ENCODE results near the gene SPAG17. TPM values are rescaled to one million over a fixed set of nuclear protein-coding genes. Genes with fewer than 3 reads are reported as not detected.

Gene SPAG17
- total and polyA plus RNA-seq, 9 donors: 0.08 to 39.5 (median 0.67) TPM

DNA sequence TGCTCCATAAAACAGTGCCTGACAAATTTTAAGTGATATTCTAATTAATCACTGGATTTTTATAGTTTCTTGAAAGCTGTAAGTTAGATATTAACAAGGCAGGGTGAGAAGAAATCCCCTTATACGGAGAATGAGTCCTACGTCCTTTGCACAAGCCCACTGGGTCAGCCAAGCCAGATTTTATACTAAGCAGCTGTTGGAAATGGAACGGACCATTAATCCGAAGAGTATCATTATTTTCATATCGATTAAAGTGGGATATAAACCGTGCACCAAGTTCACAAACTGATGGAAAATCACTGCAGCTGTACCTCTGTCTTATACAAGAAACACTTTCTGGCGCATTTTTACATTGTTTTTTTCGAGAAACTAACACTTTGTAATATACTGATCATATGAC, 35.2 kb downstream of the SPAG17 start:
- Histone ChIP-seq H3K9me3 (no peaks in the 10 kb centered on the region), H3K27me3 (no peaks in the 10 kb centered on the region), H3K4me1 (ENCODE audit: insufficient read depth) (no peaks in the 10 kb centered on the region), H3K27ac (no peak overlapping the region), H3K4me3 (no peak overlapping the region), H3K36me3 (no peaks in the 10 kb centered on the region)
- intact Hi-C loops (cut with DNase I): loop anchor here in 1 of 4 donors (5.0 kb wide), 1 partner anchor 1223 kb away; no protein-coding TSS in a partner anchor
- WGBS, 3 donors: 88 to 91% (median 90%) methylated on average over 8 of the region's 8 CpGs
- TF ChIP-seq, protein P1, sequence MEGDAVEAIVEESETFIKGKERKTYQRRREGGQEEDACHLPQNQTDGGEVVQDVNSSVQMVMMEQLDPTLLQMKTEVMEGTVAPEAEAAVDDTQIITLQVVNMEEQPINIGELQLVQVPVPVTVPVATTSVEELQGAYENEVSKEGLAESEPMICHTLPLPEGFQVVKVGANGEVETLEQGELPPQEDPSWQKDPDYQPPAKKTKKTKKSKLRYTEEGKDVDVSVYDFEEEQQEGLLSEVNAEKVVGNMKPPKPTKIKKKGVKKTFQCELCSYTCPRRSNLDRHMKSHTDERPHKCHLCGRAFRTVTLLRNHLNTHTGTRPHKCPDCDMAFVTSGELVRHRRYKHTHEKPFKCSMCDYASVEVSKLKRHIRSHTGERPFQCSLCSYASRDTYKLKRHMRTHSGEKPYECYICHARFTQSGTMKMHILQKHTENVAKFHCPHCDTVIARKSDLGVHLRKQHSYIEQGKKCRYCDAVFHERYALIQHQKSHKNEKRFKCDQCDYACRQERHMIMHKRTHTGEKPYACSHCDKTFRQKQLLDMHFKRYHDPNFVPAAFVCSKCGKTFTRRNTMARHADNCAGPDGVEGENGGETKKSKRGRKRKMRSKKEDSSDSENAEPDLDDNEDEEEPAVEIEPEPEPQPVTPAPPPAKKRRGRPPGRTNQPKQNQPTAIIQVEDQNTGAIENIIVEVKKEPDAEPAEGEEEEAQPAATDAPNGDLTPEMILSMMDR (IDR thresholded peaks at IDR 0.05): no peak
- no peak for TF ChIP-seq EP300 (IDR thresholded peaks at IDR 0.05)
- TF ChIP-seq POLR2A (IDR thresholded peaks at IDR 0.05): no peak
- DNase-seq: no peak

DNA sequence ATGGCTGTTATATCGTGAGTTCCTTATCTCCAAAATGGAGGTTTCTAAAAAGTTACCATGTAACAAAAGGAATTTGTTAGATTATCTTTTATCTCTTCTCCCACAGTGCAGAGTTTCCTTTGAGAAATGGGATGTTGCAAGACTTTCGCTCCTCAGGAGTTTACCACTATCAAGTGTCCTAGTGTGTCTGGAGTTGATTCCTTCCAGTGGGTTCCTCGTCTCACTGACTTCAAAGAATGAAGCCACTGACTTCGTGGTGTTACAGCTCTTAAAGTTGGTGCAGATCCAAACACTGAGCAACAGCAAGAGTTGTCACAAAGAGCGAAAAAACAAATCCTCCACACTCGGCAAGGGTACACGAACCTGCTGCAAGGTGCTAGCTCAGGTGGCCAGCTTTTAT, 37.0 kb downstream of the SPAG17 start:
- TF ChIP-seq POLR2A (IDR thresholded peaks at IDR 0.05) (no peak), EP300 (IDR thresholded peaks at IDR 0.05) (no peak)
- TF ChIP-seq, protein P1 (IDR thresholded peaks at IDR 0.05): no peak
- Histone ChIP-seq H3K27me3 (no peaks in the 10 kb centered on the region), H3K36me3 (no peaks in the 10 kb centered on the region), H3K27ac (no peak overlapping the region), H3K4me1 (ENCODE audit: insufficient read depth) (no peaks in the 10 kb centered on the region), H3K4me3 (no peak overlapping the region), H3K9me3 (no peaks in the 10 kb centered on the region)
- intact Hi-C loops (cut with DNase I): no loop called here
- WGBS, 3 donors: 54 to 75% (median 72%) methylated on average over 7 of the region's 7 CpGs
- no peak for DNase-seq

DNA sequence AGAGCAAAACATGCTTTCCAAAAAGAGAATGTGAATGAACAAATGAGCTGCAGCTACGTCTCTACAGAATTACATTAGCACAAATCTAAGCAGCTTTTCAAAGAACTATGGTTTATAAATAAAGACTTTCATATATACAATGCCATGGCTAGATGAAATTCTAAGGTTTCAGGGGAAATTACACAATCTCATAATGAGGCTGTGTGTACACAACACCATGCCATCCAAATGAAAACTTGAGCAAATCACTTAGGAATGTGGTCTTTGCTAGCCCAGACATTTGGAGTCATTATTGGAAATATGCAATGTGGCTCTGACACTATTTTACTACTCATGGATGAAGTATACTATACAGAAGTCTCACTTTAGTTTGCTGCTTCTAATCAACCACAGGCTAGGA, 37.5 kb downstream of the SPAG17 start:
- no peak for DNase-seq
- intact Hi-C loops (cut with DNase I): no loop called here
- no peak overlapping the region for H3K27ac ChIP-seq

DNA sequence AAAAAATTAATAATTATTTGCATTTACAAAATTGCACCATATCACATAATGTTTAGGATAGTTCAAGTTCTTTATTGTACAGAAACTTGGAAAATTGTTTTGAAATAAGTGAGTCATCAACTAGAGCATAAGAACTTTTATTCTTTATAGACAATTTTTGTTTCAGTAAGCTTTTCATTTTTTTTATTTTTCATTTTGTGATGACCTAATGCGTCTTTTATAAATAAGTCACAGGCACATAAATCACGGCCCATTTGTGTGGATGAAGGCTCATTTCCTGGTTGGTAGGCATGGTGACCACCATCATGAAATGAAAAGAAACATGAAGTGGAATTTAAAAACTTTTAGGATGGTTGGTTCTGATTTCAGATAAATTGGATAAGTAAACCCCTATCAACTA, 39.3 kb downstream of the SPAG17 start:
- H3K4me1 ChIP-seq (ENCODE audit: insufficient read depth): no peaks in the 10 kb centered on the region
- no peak overlapping the region for H3K27ac ChIP-seq
- intact Hi-C loops (cut with DNase I): no loop called here
- H3K36me3 ChIP-seq: no peaks in the 10 kb centered on the region
- H3K4me3 ChIP-seq: no peak overlapping the region
- H3K27me3 ChIP-seq: no peaks in the 10 kb centered on the region
- no peak for TF ChIP-seq POLR2A (IDR thresholded peaks at IDR 0.05)
- no peak for TF ChIP-seq EP300 (IDR thresholded peaks at IDR 0.05)
- TF ChIP-seq, protein P1 (IDR thresholded peaks at IDR 0.05): no peak
- no peak for DNase-seq
- H3K9me3 ChIP-seq: no peaks in the 10 kb centered on the region
- whole genome bisulfite sequencing, 3 donors: 92 to 94% (median 94%) methylated on average over 2 of the region's 2 CpGs

More for the DNA sequence above, 37.5 kb downstream of the SPAG17 start:
- Histone ChIP-seq H3K9me3 (no peaks in the 10 kb centered on the region), H3K36me3 (no peaks in the 10 kb centered on the region), H3K4me3 (no peak overlapping the region), H3K4me1 (ENCODE audit: insufficient read depth) (no peaks in the 10 kb centered on the region), H3K27me3 (no peaks in the 10 kb centered on the region)
- WGBS, 3 donors: 33 to 38% (median 36%) methylated on average over 1 of the region's 1 CpG
- TF ChIP-seq EP300 (IDR thresholded peaks at IDR 0.05): no peak
- TF ChIP-seq POLR2A (IDR thresholded peaks at IDR 0.05): no peak
- TF ChIP-seq, protein P1 (IDR thresholded peaks at IDR 0.05): no peak

Measured in ovary (tissue), 9 donors.